DOHH2 (cell line): ENCODE results near the gene LTA4H.

Experiments used
- H3F3A ChIP-seq: fragments of 200-600 bp; sonication (generic), shearing (Covaris generic); 2 replicates; pipeline ENCODE4 v1.6.0; 2016; ENCODE audit warnings: antibody characterized with exemption, mild to moderate bottlenecking; ENCODE audit not compliant: control insufficient read depth, insufficient read depth
- H3K27ac ChIP-seq: fragments of 200-600 bp; sonication (generic); 2 replicates; pipeline ENCODE4 v1.5.1; 2014; ENCODE audit warnings: low read depth, mild to moderate bottlenecking, low read length, moderate library complexity
- H3K27me3 ChIP-seq: fragments of 200-600 bp; sonication (generic); 2 replicates; pipeline ENCODE4 v1.6.1; 2014; ENCODE audit warnings: mild to moderate bottlenecking, low read length, mixed read lengths; ENCODE audit not compliant: control insufficient read depth
- H3K36me3 ChIP-seq: fragments of 200-600 bp; sonication (generic); 2 replicates; pipeline ENCODE4 v1.6.1; 2014; ENCODE audit warnings: mild to moderate bottlenecking, low read length, moderate library complexity, mixed read lengths; ENCODE audit not compliant: control insufficient read depth
- H3K4me1 ChIP-seq: fragments of 200-600 bp; sonication (generic); 2 replicates; pipeline ENCODE4 v1.6.1; 2014; ENCODE audit warnings: mild to moderate bottlenecking, low read length, mixed read lengths; ENCODE audit not compliant: control insufficient read depth
- H3K4me2 ChIP-seq: fragments of 200-600 bp; sonication (generic); 2 replicates; pipeline ENCODE4 v1.6.0; 2014; ENCODE audit warnings: mild to moderate bottlenecking, low read length, moderate library complexity
- H3K4me3 ChIP-seq: fragments of 200-600 bp; sonication (generic); 2 replicates; pipeline ENCODE4 v1.5.1; 2014; ENCODE audit warnings: mild to moderate bottlenecking, low read length, mixed read lengths
- H3K79me2 ChIP-seq: fragments of 200-600 bp; sonication (generic); 2 replicates; pipeline ENCODE4 v1.6.1; 2014; ENCODE audit warnings: mild to moderate bottlenecking, low read length, mixed read lengths; ENCODE audit not compliant: control insufficient read depth
- H3K9me2 ChIP-seq: fragments of 200-600 bp; sonication (generic); replicated peaks from 2 replicates; pipeline ENCODE4 v1.6.1; 2014; ENCODE audit warnings: mild to moderate bottlenecking, low read length, mixed read lengths; ENCODE audit not compliant: control insufficient read depth
- H3K9me3 ChIP-seq: fragments of 200-600 bp; sonication (generic); 2 replicates; pipeline ENCODE4 v1.6.1; 2014; ENCODE audit warnings: antibody characterized with exemption, low read length, mixed read lengths; ENCODE audit not compliant: control insufficient read depth, insufficient read depth
- H4K20me1 ChIP-seq: fragments of 200-600 bp; sonication (generic); 2 replicates; pipeline ENCODE4 v1.6.0; 2014; ENCODE audit warnings: low read depth, mild to moderate bottlenecking, antibody characterized with exemption, low read length, moderate library complexity; ENCODE audit not compliant: control insufficient read depth, insufficient read depth
- CTCF ChIP-seq: fragments of 200-600 bp; sonication (generic); IDR thresholded peaks from one replicate; pipeline ENCODE4 v1.5.1; 2014; ENCODE audit warnings: antibody characterized with exemption, mild to moderate bottlenecking, low read depth, low read length; ENCODE audit not compliant: poor library complexity, severe bottlenecking
- EZH2phosphoT487 ChIP-seq: fragments of 200-600 bp; sonication (generic); IDR thresholded peaks from 2 replicates; pipeline ENCODE4 v1.6.1; 2017; ENCODE audit warnings: borderline replicate concordance, mild to moderate bottlenecking, antibody characterized with exemption, low read length, moderate library complexity, mixed read lengths

LTA4H gene

GRCh38 chr12:95997276-95997675, 38.1 kb downstream of the LTA4H start:
- no peak overlapping the region for H3K4me2 ChIP-seq

GRCh38 chr12:95996034-95996658, 39.2 kb downstream of the LTA4H start, which contains the start of gene HAL:
HAL (minus strand) TSS chr12:95996344; CDS start chr12:95995910, 434 bp downstream.
- H3K9me2 ChIP-seq, result no peaks in the 10 kb centered on the region
- H3K4me1 ChIP-seq, result peaks cover 3% of the 10 kb centered on the region; the same call in 1 of the 2 replicates
- H3K27ac ChIP-seq, result no peak within 1 kb of the TSS
- H3K9me3 ChIP-seq, result no peaks in the 10 kb centered on the region
- H3K79me2 ChIP-seq, result no peaks in the 10 kb centered on the region
- no peaks in the 10 kb centered on the region for H3F3A ChIP-seq
- no peaks in the 10 kb centered on the region for H4K20me1 ChIP-seq
- no peak within 1 kb of the TSS for H3K4me3 ChIP-seq
- H3K27me3 ChIP-seq, result no peaks in the 10 kb centered on the region
- TF ChIP-seq EZH2phosphoT487 (no peak), CTCF (no peak)
- H3K4me2 ChIP-seq, result no peak within 1 kb of the TSS
- peaks cover 4% of the 10 kb centered on the region; the same call in 1 of the 2 replicates for H3K36me3 ChIP-seq

More at GRCh38 chr12:95997276-95997675, 38.1 kb downstream of the LTA4H start:
- Histone ChIP-seq H3K4me3 (no peak overlapping the region), H3K36me3 (peaks cover 7% of the 10 kb centered on the region), H4K20me1 (no peaks in the 10 kb centered on the region), H3F3A (no peaks in the 10 kb centered on the region), H3K27ac (no peak overlapping the region), H3K9me3 (no peaks in the 10 kb centered on the region), H3K79me2 (no peaks in the 10 kb centered on the region), H3K27me3 (no peaks in the 10 kb centered on the region), H3K9me2 (no peaks in the 10 kb centered on the region), H3K4me1 (peaks cover 3% of the 10 kb centered on the region; the same call in 1 of the 2 replicates)
- TF ChIP-seq CTCF (no peak), EZH2phosphoT487 (no peak)

- Histone ChIP-seq H3K4me2 (no peak overlapping the region), H3K4me1 (peaks cover 3% of the 10 kb centered on the region; the same call in 1 of the 2 replicates), H3K9me3 (no peaks in the 10 kb centered on the region), H4K20me1 (no peaks in the 10 kb centered on the region), H3F3A (no peaks in the 10 kb centered on the region), H3K4me3 (no peak overlapping the region), H3K79me2 (no peaks in the 10 kb centered on the region), H3K9me2 (no peaks in the 10 kb centered on the region), H3K27ac (no peak overlapping the region), H3K36me3 (no peaks in the 10 kb centered on the region; the same call in 1 of the 2 replicates), H3K27me3 (no peaks in the 10 kb centered on the region)
- TF ChIP-seq EZH2phosphoT487 (no peak), CTCF (no peak)
These were observed 40.0 kb downstream of the LTA4H start for GRCh38 chr12:95995238-95996031.
